H1 (cell line): ENCODE data around the gene ARPC2. TPM values are rescaled to one million over a fixed set of nuclear protein-coding genes. Genes with fewer than 3 reads are reported as not detected.

Experiments used
- CTCF ChIA-PET: fragments of 300-600 bp; sonication (Branson Sonifier 250); formaldehyde crosslinking; loops from one replicate; lab custom pipeline; 2021; ENCODE audit not compliant: partially characterized antibody; lab: Charles Lee
- POLR2A ChIA-PET: fragments of 300-600 bp; sonication (Branson Sonifier 250); formaldehyde crosslinking; loops from one replicate; lab custom pipeline; 2021; ENCODE audit warnings: inconsistent platforms; ENCODE audit not compliant: partially characterized antibody; lab: Charles Lee
- DNase-seq, 2 experiments: peaks; one replicate each; pipeline versions ENCODE4 v3.0.0 to v3.0.0-alpha.2; 2010 to 2022; ENCODE audit warnings: low spot score in 2 of 2, low read depth in 1 of 2, mixed read lengths in 1 of 2
- FAIRE-seq: peaks from 2 replicates; lab custom pipeline; 2011; peaks lifted over from hg19 to GRCh38; lab: Jason Lieb, UNC
- H2AFZ ChIP-seq: 2 replicates; pipeline ENCODE4 v1.8.1; 2012; ENCODE audit warnings: low read length, inconsistent platforms
- H2AK5ac ChIP-seq: 2 replicates; pipeline ENCODE4 v1.6.1; 2013; ENCODE audit warnings: low read depth, low read length
- H2BK120ac ChIP-seq: replicated peaks from 2 replicates; pipeline ENCODE3; 2013; ENCODE audit warnings: low read depth, low read length, inconsistent platforms
- H2BK12ac ChIP-seq: 2 replicates; pipeline ENCODE4 v1.6.1; 2013; ENCODE audit warnings: low read depth, low read length
- H2BK15ac ChIP-seq: 2 replicates; pipeline ENCODE4 v1.6.1; 2013; ENCODE audit warnings: low read length
- H2BK20ac ChIP-seq: 2 replicates; pipeline ENCODE4 v1.6.1; 2013; ENCODE audit warnings: low read length
- H2BK5ac ChIP-seq: 2 replicates; pipeline ENCODE4 v1.6.1; 2013; ENCODE audit warnings: low read depth, low read length
- H3K14ac ChIP-seq: 2 replicates; pipeline ENCODE4 v1.6.1; 2013; ENCODE audit warnings: inconsistent platforms; ENCODE audit not compliant: insufficient read length
- H3K18ac ChIP-seq: 2 replicates; pipeline ENCODE4 v1.6.1; 2013; ENCODE audit warnings: low read length; ENCODE audit errors: extremely low read depth
- H3K23ac ChIP-seq: 2 replicates; pipeline ENCODE4 v1.6.1; 2013; ENCODE audit warnings: inconsistent platforms; ENCODE audit not compliant: insufficient read length
- H3K23me2 ChIP-seq: 2 replicates; pipeline ENCODE4 v1.6.1; 2013; ENCODE audit warnings: low read depth, low read length
- H3K27ac ChIP-seq: 2 replicates; pipeline ENCODE4 v1.6.1; 2011; ENCODE audit warnings: low read depth, low read length, inconsistent platforms
- H3K27me3 ChIP-seq, 4 experiments: replicated peaks in 1 of 4; 1 replicate in 1 of 4; 2 replicates in 3 of 4; pipeline versions ENCODE4 v1.6.1 to v1.8.1; 2011 to 2013; ENCODE audit warnings: low read length in 3 of 4, mild to moderate bottlenecking in 3 of 4, inconsistent platforms in 2 of 4, mixed read lengths in 2 of 4, moderate library complexity in 1 of 4; ENCODE audit not compliant: control insufficient read depth in 3 of 4, insufficient read depth in 3 of 4; ENCODE audit errors: extremely low read depth in 1 of 4
- H3K36me3 ChIP-seq, 4 experiments: 2 replicates each; pipeline versions ENCODE4 v1.6.1 to v1.8.1; 2011 to 2013; ENCODE audit warnings: mild to moderate bottlenecking in 4 of 4, low read length in 3 of 4, moderate library complexity in 2 of 4, control low read depth in 1 of 4, inconsistent platforms in 1 of 4; ENCODE audit not compliant: insufficient read depth in 4 of 4, control insufficient read depth in 2 of 4
- H3K4ac ChIP-seq: replicated peaks from 2 replicates; pipeline ENCODE3; 2013; ENCODE audit warnings: low read length, low read depth, mixed read lengths, inconsistent platforms; ENCODE audit not compliant: insufficient read length
- H3K4me1 ChIP-seq, 4 experiments: replicated peaks in 1 of 4; 1 replicate in 1 of 4; 2 replicates in 3 of 4; pipeline versions ENCODE4 v1.6.1 to v1.8.1; 2011 to 2013; ENCODE audit warnings: low read length in 3 of 4, inconsistent platforms in 2 of 4, mixed read lengths in 1 of 4; ENCODE audit not compliant: insufficient read depth in 4 of 4, control insufficient read depth in 3 of 4
- H3K4me2 ChIP-seq, 2 experiments: 2 replicates each; pipeline versions ENCODE4 v1.6.1 to v1.8.1; 2011 to 2013; ENCODE audit warnings: low read depth in 2 of 2, low read length in 2 of 2, control low read depth in 1 of 2, inconsistent platforms in 1 of 2, mild to moderate bottlenecking in 1 of 2; ENCODE audit not compliant: insufficient read depth in 1 of 2
- H3K4me3 ChIP-seq, 4 experiments: fragments of 200-600, 300-600 bp in 1 of 4; sonication (generic), shearing (Covaris generic), sonication (Bioruptor Twin) in 1 of 4; 2 replicates each; pipeline versions ENCODE4 v1.5.1 to v1.8.1; 2011 to 2016; ENCODE audit warnings: low read length in 4 of 4, low read depth in 3 of 4, control low read depth in 2 of 4, inconsistent platforms in 2 of 4, mild to moderate bottlenecking in 2 of 4, mixed read lengths in 1 of 4, moderate library complexity in 1 of 4; ENCODE audit not compliant: insufficient read depth in 2 of 4; ENCODE audit errors: extremely low read depth in 1 of 4
- H3K56ac ChIP-seq: replicated peaks from 2 replicates; pipeline ENCODE3; 2013; ENCODE audit warnings: low read depth, mild to moderate bottlenecking, mixed read lengths, low read length, inconsistent platforms; ENCODE audit not compliant: insufficient read length
- H3K79me1 ChIP-seq: 2 replicates; pipeline ENCODE4 v1.6.1; 2013; ENCODE audit warnings: low read depth, low read length, control low read depth
- H3K79me2 ChIP-seq, 2 experiments: 2 replicates each; pipeline versions ENCODE4 v1.6.1 to v1.8.1; 2012 to 2013; ENCODE audit warnings: low read length in 2 of 2, mild to moderate bottlenecking in 2 of 2, inconsistent platforms in 1 of 2; ENCODE audit not compliant: insufficient read depth in 2 of 2, control insufficient read depth in 1 of 2
- H3K9ac ChIP-seq, 4 experiments: replicated peaks in 1 of 4; 1 replicate in 1 of 4; 2 replicates in 3 of 4; pipeline versions ENCODE4 v1.6.1 to v1.8.1; 2011 to 2013; ENCODE audit warnings: low read depth in 3 of 4, low read length in 3 of 4, control low read depth in 2 of 4, mild to moderate bottlenecking in 2 of 4, moderate library complexity in 2 of 4, inconsistent platforms in 1 of 4; ENCODE audit errors: extremely low read depth in 1 of 4
- H3K9me3 ChIP-seq, 2 experiments: 2 replicates each; pipeline versions ENCODE4 v1.6.1 to v1.8.1; 2012 to 2013; ENCODE audit warnings: mild to moderate bottlenecking in 2 of 2, moderate library complexity in 2 of 2, control low read depth in 1 of 2, inconsistent platforms in 1 of 2, low read depth in 1 of 2, low read length in 1 of 2, mixed read lengths in 1 of 2; ENCODE audit not compliant: insufficient read depth in 2 of 2
- H4K20me1 ChIP-seq, 2 experiments: replicated peaks in 1 of 2; 2 replicates each; pipeline versions ENCODE3 to v1.8.1; 2011 to 2013; ENCODE audit warnings: inconsistent platforms in 2 of 2, low read length in 2 of 2, mild to moderate bottlenecking in 1 of 2; ENCODE audit not compliant: insufficient read depth in 2 of 2, control insufficient read depth in 1 of 2
- H4K5ac ChIP-seq: 2 replicates; pipeline ENCODE4 v1.6.1; 2013; ENCODE audit warnings: low read length, low read depth, mixed read lengths, inconsistent platforms; ENCODE audit not compliant: insufficient read length
- H4K8ac ChIP-seq: 2 replicates; pipeline ENCODE4 v1.8.0; 2013; ENCODE audit warnings: mild to moderate bottlenecking, moderate library complexity, low read length, inconsistent platforms; ENCODE audit not compliant: insufficient read depth; ENCODE audit errors: extremely low read depth
- H4K91ac ChIP-seq: replicated peaks from 2 replicates; pipeline ENCODE3; 2013; ENCODE audit warnings: low read length, mixed read lengths, inconsistent platforms; ENCODE audit not compliant: insufficient read length
- CBX5 ChIP-seq: fragments of 300-800, 300-1000 bp; sonication (generic); IDR thresholded peaks from 2 replicates; pipeline ENCODE4 v1.7.1; 2016; ENCODE audit warnings: antibody characterized with exemption, low read length, low read depth
- CHD1 ChIP-seq: IDR thresholded peaks from 2 replicates; pipeline ENCODE4 v1.6.1; 2012; ENCODE audit warnings: low read depth, low read length, improper control_type of control experiment
- EP300 ChIP-seq, 2 experiments: IDR thresholded peaks; 1 replicate in 1 of 2; 2 replicates in 1 of 2; pipeline ENCODE4 v1.6.1; 2011 to 2012; ENCODE audit warnings: low read depth in 2 of 2, low read length in 2 of 2, mild to moderate bottlenecking in 2 of 2, borderline replicate concordance in 1 of 2, inconsistent platforms in 1 of 2, moderate library complexity in 1 of 2
- SIX5 ChIP-seq: IDR thresholded peaks from 2 replicates; pipeline ENCODE4 v1.6.1; 2011; ENCODE audit warnings: mild to moderate bottlenecking, low read depth, low read length
- TEAD4 ChIP-seq: IDR thresholded peaks from 2 replicates; pipeline ENCODE4 v1.6.1; 2012; ENCODE audit warnings: low read depth, low read length, inconsistent platforms, mixed read lengths
- WGBS, 2 experiments: shearing (Covaris generic) in 1 of 2; methylation state at CpG; one replicate each; pipeline versions ENCODE4 v1.1.6 to v1.1.7; 2013 to 2015; ENCODE audit warnings: low lambda C conversion rate in 2 of 2, mixed read lengths in 2 of 2, inconsistent platforms in 1 of 2, low coverage in 1 of 2, missing lambda C conversion rate in 1 of 2; ENCODE audit not compliant: insufficient replicate concordance in 2 of 2, insufficient coverage in 1 of 2, insufficient read length in 1 of 2; ENCODE audit errors: extremely low coverage in 1 of 2, missing lambda C conversion rate in 1 of 2; 5-methylcytosine and 5-hydroxymethylcytosine counted together
- polyA plus RNA-seq, 7 experiments: library from polyadenylated mRNA; depleted of rRNA in 3 of 7; stranded (reverse) in 5 of 7; unstranded in 2 of 7; fragments of >200 nt in 5 of 7; fragments of 200-250 nt in 2 of 7; gene quantifications; 1 replicate in 5 of 7; 2 replicates in 1 of 7; 4 replicates in 1 of 7; pipeline versions ENCODE4 v1.2.1 to v1.2.3, GENCODE V29; 2011 to 2013; ENCODE audit warnings: missing spikeins in 2 of 7, mixed read lengths in 2 of 7
- total RNA-seq: library from RNA; stranded (reverse); fragmentation: NEBNext Ultra II Directional; extraction: Animal tissue kit (Norgen Biotek cat#: 25700); gene quantifications from 2 replicates; pipeline ENCODE4 v1.2.1, GENCODE V29; 2021
- TF ChIP-seq, protein P1 (sequence below): IDR thresholded peaks from 2 replicates; pipeline ENCODE4 v1.6.1; 2012; ENCODE audit warnings: low read length, inconsistent platforms

Gene ARPC2
- total and polyA plus RNA-seq, 2 of the 8 experiments (the other 6 are each of a cell fraction or from before 2014, with no cell fraction given) = 174 to 195 TPM

DNA sequence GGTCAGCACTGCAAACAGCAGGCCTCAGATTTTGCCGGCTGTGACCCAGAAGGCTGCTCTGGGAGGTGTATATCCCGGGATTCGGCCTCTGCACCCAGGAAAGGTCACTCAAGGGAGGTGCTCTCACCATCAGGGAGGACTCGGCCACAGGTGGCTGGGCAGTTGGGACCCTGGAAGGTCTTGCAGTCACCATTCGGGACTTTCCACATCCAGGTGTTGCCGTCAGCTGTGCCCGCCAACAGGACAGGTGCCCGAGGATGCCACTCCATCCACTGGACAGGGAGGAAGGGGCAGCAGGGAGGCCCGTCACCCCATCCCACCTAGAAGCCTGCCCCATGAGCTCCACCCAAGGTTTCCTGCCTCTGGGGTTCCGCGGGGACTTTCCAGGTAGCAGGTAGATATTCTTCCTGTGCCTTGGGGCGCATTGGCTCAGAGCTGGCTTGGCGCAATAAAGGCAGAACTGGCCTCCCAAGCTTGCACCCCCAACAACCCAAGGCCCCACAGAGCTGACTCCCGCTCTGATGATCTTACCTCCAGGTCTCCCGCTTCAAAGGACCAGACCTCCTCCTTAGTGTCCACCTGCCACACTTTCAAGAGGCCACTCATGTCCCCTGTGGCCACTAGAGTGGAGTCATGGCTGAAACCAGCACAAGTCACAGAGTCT lies 49.5 kb downstream of the ARPC2 start:
- Histone ChIP-seq H3K79me2 (peaks cover 0 to 10% of the 10 kb centered on the region in 2 experiments; a peak in 2 of 4 replicates), H3K14ac (no peak overlapping the region), H3K9me3 (no peaks in the 10 kb centered on the region), H3K56ac (no peak overlapping the region), H3K9ac (no peak overlapping the region), H3K18ac (no peak overlapping the region), H2BK5ac (no peak overlapping the region), H3K23ac (no peak overlapping the region), H3K4me3 (no peak overlapping the region), H3K4me2 (no peak overlapping the region), H3K4ac (no peak overlapping the region), H2BK120ac (no peak overlapping the region), H2AK5ac (no peak overlapping the region), H4K5ac (no peak overlapping the region), H2BK12ac (no peak overlapping the region), H2BK15ac (no peak overlapping the region), H4K20me1 (peaks cover 0 to 14% of the 10 kb centered on the region in 2 experiments), H3K23me2 (peaks cover 10% of the 10 kb centered on the region), H4K91ac (no peak overlapping the region), H3K27ac (no peak overlapping the region), H3K4me1 (peaks cover 0 to 8% (median 6%) of the 10 kb centered on the region in 4 experiments; a peak in 6 of 7 replicates), H3K27me3 (no peaks in the 10 kb centered on the region), H3K36me3 (peaks cover 15 to 40% (median 20%) of the 10 kb centered on the region in 4 experiments; a peak in 7 of 8 replicates), H2AFZ (no peak overlapping the region), H4K8ac (no peak overlapping the region), H3K79me1 (peaks cover 8% of the 10 kb centered on the region; the same call in 1 of the 2 replicates), H2BK20ac (no peak overlapping the region)
- 92% methylated on average over 15 of the region's 15 CpGs; no CpG with 5 or more reads in 1 of the 2 experiments for WGBS, 2 experiments
- TF ChIP-seq TEAD4 = no peak
- no peak for TF ChIP-seq CBX5
- TF ChIP-seq CHD1 = no peak
- TF ChIP-seq EP300 (IDR thresholded peaks at IDR 0.05; ENCODE audit: borderline replicate concordance in 1 of 2, low read depth in 2 of 2, low read length in 2 of 2) = no peak
- TF ChIP-seq SIX5 = no peak
- TF ChIP-seq, protein P1, sequence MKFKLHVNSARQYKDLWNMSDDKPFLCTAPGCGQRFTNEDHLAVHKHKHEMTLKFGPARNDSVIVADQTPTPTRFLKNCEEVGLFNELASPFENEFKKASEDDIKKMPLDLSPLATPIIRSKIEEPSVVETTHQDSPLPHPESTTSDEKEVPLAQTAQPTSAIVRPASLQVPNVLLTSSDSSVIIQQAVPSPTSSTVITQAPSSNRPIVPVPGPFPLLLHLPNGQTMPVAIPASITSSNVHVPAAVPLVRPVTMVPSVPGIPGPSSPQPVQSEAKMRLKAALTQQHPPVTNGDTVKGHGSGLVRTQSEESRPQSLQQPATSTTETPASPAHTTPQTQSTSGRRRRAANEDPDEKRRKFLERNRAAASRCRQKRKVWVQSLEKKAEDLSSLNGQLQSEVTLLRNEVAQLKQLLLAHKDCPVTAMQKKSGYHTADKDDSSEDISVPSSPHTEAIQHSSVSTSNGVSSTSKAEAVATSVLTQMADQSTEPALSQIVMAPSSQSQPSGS = no peak
- POLR2A ChIA-PET = interaction anchor here (1.5 to 2.3 kb wide), 2 partner anchors 8 to 9 kb away, joined by 3 to 8 read pairs; no protein-coding TSS in a partner anchor
- DNase-seq (no peak), FAIRE-seq (no peak)
- CTCF ChIA-PET = interaction anchor here (2.5 kb wide), 1 partner anchor 9 kb away, joined by 9 read pairs; no protein-coding TSS in a partner anchor
